Measurements from ENCODE around the gene CISD1.

The CISD1 gene

DNA sequence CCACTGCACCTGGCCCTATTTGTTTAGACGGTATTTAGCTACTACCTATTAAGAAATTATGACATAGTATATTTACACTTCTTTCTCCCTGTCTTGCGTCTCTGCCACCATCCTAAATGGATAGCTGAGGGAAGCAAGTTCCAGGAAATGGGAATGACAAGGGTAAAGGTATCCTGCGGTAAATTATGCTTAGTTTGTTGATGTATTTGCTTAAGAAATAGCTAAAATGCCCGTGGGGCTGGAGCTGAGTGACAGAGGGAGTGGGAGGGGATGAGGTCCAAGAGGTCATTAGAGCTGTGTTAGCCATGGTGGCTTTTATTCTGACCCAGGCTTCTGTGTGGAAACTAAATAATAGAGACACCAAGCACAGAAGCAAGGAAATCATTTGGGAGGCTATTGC, 36.9 kb downstream of the CISD1 start:
- in situ Hi-C loops (cut with MboI; ENCODE audit: low sequenced_read_pairs): no loop called here

- in situ Hi-C loops (cut with MboI; ENCODE audit: low sequenced_read_pairs): no loop called here
Observed at GRCh38 chr10:58307676-58308075, 38.7 kb downstream of the CISD1 start.

GRCh38 chr10:58311026-58311425, 42.1 kb downstream of the CISD1 start:
- in situ Hi-C loops (cut with MboI; ENCODE audit: low sequenced_read_pairs): no loop called here

DNA sequence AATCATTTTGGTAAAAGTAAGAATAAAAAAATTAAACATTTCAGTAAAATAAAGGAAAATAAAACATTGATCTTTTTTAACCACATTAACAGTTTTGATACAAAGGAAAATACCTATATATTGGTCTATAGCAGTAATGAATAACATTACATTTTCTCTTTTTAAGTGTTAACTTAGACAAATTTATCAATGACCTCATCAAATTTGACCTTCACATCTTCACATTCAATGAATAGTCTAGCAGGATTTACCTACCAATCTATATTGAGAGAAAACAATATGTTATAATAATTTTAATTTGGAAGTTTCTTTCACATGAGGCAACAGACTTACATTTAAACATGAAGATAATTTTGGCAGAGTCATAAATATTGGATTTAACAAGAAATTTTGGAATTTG, 47.9 kb downstream of the CISD1 start:
- in situ Hi-C loops (cut with MboI; ENCODE audit: low sequenced_read_pairs): no loop called here

DNA sequence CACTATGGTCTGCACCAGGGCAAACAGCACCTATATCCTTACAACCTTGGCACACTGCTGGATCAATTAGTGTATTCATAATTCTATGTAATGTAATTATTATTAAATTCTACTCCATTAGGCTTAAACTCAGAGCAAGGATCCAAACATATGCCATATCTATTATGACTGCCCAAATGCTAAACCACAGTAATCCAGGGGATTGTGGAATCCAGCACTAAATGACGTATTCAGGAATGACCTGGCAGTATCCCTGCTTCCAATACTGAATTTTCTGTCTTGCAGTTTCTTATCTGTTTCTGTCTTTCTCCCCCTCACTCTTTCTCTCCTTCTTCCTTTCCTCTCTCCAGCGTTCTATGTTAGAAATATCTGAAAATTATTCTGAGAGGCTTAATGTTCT, 49.4 kb downstream of the CISD1 start:
- in situ Hi-C loops (cut with MboI; ENCODE audit: low sequenced_read_pairs): no loop called here

DNA sequence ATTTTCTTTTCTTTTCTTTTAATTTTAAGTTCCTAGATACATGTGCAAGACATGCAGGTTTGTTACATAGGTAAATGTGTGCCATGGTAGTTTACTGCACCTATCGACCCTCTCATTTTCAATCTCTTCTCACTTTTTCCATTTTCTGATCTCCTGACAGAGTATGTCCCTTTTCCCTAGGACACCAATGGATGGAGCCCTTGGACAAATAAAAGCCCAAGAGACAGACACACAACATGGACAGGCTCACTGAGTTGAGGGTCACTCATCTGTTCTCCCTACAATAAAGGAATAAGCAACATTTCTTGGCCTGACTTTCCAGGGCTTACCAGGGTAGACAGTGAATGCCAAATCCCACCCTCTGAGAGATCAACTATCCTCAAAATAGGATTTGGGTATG, 50.6 kb downstream of the CISD1 start:
- in situ Hi-C loops (cut with MboI; ENCODE audit: low sequenced_read_pairs): no loop called here

DNA sequence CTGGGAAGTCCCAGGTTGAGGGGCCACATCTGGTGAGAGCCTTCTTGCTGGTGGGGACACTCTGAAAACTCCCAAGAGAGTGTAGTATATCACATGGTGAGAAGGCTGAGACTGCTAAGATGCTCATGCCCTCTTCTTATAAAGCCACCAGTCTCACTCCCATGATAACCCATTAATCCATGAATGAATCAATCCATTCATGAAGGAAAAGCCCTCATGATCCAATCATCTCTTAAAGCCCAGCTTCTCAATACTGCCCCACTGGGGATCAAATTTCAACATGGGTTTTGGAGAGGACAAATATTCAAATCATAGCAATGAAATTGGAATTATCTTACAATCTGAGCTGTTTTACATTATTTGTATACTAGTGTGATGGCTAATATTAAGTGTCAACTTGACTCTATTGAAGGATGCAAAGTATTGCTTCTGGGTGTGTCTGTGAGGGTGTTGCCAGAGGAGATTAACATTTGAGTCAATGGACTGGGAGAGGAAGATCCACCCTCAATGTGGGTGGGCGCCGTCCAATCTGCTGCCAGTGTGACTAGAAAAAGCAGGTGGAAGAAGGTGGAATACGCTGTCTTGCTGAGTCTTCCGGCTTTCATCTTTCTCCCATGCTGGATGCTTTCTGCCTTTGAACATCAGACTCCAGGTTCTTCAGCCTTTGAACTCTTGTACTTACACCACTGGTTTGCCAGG, 51.5 kb downstream of the CISD1 start:
- in situ Hi-C loops (cut with MboI; ENCODE audit: low sequenced_read_pairs): no loop called here

- in situ Hi-C loops (cut with MboI; ENCODE audit: low sequenced_read_pairs): no loop called here
Observed at GRCh38 chr10:58322072-58322834, 53.3 kb downstream of the CISD1 start.

DNA sequence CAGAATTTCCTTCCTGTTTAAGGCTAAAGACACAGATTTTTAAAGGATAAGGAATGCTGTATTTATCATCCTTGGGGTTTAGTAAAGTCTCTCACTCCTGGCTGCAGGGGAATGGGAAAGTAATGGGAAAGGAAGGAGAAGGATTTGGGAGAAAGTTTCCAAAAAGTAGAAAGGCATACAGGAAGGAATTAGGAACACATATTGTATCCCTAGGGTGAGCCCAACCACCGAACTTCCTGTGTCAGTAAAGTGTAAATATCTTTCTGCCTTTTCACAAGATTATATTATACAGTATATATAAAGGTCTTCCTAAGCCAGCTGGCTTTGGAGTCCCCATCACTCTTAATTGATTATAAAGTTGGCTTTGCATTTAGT, 53.9 kb downstream of the CISD1 start:
- in situ Hi-C loops (cut with MboI; ENCODE audit: low sequenced_read_pairs): no loop called here

DNA sequence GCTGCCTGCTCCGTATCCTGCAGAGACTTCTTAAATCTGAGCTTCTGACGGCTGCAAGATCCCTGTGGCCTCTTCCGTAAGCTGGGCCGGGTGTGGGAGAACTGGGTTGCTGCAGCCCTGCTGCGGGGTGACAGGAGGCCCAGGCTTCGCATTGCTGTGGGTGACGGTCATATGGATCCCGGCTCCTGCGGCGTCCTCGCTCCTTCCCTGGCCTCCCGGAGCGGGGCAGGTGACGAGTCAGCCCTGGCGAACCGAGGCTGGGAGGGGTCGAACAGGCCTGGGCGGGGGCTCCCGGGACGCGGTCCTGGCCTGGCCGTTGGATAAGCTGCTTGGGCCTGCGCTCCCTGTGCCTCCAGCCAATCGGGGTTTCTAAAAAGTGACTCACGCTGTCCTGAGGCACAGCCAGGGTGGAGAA, 58.0 kb downstream of the CISD1 start:
- in situ Hi-C loops (cut with MboI; ENCODE audit: low sequenced_read_pairs): no loop called here

DNA sequence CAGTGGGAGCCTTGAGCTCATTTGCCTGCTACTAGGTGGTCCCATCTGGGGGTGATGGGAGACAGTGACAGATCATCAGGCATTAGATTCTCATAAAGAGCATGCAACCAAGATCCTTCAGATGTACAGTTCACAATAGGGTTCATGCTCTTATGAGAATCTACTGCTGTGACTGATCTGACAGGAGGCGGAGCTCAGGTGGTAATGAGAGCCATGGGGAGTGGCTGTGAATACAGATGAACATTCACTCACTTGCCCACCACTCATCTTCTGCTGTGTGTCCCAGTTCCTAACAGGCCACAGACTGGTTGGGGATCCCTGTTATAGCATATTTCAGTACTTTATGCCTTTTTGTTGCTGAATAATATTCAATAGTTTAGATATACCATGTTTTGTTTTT, 59.3 kb downstream of the CISD1 start:
- in situ Hi-C loops (cut with MboI; ENCODE audit: low sequenced_read_pairs): no loop called here

DNA sequence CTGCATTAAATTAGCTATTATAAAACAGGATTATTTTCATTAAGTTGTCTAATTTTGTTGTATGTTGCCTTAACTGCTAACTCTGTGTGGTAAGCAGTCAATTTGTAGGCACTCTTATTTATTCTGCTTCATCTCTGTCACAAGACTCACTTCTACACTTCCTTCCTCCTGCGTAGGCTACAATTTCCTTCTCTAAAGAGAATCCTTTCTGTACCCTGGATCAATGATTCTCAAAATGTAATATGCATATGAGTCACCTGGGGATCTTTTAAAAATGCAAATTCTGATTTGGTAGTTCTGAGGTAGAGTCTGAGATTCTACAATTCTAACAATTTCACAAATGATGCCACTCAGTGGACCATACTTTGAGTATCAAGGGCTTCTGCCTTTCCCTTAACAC, 61.5 kb downstream of the CISD1 start:
- in situ Hi-C loops (cut with MboI; ENCODE audit: low sequenced_read_pairs): no loop called here

DNA sequence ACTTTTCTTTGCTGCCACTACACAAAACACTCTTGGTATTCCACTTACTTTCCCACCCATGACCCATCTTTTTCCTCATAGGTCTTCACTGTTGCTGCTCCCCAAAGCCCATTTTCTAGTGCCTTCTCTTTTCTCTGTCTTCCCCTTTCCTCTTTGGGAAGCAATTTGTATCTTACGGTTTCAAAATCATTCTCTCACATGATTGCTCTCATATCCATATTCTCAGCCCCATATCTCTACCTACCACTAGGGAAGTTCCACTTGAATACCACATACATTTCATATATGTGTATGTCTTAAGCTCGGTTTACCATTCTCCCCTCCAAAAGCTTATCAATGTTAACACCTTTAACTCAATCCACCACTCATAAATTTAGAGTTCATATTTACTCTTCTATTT, 62.7 kb downstream of the CISD1 start:
- in situ Hi-C loops (cut with MboI; ENCODE audit: low sequenced_read_pairs): no loop called here

DNA sequence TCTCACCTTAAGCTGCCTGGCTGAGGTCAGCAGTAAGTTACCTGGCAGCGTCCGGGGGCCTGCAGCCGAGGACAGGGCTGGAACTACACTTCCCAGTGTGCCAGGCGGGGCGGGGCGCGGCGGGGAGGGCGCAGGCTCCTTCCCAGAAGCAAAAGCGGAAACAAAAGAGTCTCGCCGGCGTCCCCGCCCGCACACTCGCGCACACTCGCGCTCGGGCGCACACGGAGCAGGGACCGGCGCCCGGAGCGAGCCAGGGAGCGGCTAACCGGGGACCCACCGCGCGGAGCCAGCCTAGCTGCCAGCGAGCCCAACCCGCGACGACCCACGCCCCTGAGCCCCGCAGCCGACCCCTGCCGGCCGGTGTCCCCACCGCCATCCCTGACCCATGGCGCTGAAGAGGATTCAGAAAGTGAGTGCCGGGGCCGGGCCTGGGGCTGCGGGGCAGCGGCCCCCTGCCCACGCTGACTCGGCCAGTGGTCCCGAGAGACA, 65.9 kb downstream of the CISD1 start, which contains the start of gene UBE2D1:
Gene UBE2D1 (plus strand): TSS at position 190 of the 489 bp plus-strand sequence. CDS start 196 bp downstream, at position 386.
- in situ Hi-C loops (cut with MboI; ENCODE audit: low sequenced_read_pairs): no loop called here

- in situ Hi-C loops (cut with MboI; ENCODE audit: low sequenced_read_pairs): no loop called here
Observed at GRCh38 chr10:58335306-58336005, 66.5 kb downstream of the CISD1 start.

DNA sequence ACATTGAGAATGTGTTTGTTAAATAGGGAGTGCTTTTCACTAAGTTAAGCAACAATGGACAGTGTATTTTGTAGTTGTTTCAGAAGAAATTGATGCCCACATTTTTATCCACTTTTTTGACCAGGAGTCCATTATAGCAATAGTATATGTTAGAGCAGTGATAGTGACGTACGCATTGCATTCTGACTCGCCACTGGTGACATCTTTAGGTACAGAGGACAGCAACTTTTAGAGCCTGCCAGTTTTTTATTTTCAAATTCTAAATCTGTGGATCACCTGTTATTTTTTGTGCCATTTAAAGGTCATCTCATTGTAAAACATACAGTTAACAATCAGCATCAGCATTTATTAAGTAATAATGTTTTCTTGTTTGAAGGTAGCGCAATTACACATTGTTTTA, 67.3 kb downstream of the CISD1 start:
- in situ Hi-C loops (cut with MboI; ENCODE audit: low sequenced_read_pairs): no loop called here
